Inflammatory macrophage (primary cell): ENCODE data around the gene GRIFIN.
A peak's percentile ranks its signal among the peaks of the same experiment; 100 is the strongest.

Source experiments
- DNase-seq, 2 donors: peaks; one replicate each; pipeline ENCODE4 v3.0.0-alpha.2; 2020 to 2022

The GRIFIN gene

DNA sequence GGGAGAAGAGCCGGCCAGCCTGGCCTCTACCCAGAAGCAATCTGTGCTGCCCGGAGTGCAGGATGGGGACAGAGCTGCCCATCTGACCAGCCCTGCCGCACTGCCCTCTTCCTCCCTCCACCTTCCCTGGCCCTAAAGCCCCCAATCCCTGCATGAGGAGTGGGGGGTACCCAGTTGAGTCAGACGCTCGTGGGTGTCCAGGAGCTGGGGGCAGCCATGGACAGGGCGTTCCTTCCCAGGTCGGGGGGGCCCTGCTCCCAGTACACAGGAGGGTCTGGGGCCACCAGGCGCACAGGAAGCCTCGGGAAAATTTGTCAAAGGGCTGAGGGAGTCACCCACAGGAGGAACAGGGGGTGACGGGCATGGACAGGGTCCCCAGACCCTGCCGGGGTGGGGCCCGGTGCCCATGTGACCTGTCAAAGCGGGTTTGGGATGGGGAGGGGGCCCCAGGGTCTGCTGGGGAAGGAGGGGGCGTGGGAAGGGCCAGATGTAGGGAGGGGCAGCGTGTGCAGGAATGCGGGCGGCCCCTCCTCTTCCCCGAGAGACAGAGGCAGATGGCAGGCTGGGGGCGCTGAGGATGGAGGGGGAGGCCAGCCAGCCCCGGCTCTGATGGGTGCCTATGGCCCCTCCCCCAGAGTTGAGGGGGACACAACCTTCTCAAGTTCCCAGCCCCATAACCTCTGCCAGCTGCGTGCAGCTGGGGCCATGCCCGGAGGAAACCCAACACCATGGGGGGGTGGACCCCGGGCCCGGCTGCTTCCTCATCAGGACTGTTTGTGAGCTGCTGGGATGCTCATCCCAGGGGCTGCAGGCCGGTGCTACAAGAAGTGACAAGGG lies 21.5 kb upstream of the GRIFIN start:
- DNase-seq = no peak

DNA sequence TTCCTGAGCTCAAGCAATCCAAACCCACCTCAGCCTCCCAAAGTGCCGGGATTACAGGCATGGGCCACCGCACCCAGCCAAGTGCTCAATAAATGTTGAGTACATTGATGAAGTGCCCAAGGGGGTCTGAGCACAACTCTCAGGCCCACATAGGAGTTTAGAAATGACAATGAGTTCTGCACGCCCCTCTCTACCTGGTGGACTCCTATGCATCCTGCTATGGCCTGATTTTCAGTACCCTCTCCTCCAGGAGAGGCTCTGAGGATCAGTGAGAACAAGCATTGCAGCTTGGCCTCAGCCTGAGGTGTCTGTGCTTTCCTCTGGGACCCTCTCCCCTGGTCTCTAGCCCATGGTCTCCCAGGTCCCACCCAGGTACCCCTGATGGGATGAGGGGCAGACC lies 20.9 kb upstream of the GRIFIN start:
- no peak for DNase-seq

DNA sequence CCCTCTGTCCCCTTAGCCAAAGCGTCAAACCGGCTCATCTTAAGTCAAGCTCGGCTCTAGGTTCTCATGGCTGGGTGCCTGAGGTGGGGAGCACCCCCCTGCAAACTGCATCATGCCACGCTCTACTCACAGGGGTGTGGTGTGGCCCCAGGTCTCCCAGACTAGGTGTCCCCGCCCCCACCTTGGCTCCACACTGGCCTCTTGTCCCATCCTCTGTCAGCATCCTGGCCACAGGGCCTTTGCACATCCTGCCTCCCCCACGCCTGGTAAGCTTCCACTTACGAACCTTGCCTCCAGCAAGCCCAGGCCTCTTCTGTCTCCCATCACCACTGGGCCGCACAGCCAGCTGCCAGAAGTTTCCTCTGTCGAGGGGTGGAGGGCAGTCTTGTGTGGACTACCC lies 20.2 kb upstream of the GRIFIN start:
- DNase-seq = no peak

DNA sequence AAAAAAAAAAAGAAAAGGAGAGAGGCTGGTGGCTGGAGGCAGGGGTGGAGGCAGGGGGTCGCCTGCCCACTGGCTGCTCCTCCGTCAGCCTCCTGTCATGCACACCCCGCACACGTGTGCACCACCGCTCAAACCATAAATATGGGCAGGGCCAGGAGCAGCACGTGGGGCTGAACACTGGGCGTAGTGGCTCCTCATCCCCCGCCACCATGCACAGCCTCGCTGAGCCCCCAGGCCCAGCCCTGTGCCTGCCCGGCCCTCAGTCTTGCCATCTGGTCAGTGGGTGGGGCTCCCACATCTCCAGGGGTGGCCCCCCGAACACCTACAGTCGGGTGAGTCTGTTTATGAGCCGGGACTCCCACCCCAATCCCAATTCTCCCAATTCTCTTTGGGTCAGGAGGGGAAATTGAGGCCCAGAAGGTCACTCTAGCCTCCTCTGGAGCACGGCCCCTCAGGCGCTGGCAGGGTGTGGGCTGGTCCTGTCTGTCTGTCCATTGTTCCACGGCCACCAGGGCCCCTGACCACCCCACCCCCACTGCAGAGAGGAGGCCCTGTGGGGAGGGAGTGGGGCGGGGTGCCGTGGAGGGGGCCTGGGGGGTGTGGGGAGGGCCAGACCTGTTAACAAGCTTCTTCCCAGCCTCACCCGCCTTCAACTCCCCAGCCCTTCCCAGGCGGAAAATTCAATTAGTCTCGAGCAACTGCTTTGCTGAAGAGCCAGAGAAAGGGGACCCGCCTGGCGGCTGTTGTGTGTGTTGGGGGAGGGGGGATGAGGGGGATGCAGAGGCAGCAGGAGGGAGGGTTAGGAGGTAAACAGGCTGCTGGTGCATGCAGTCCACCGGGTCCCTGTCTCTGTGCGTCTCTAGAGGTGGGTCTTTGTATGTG lies 19.5 kb upstream of the GRIFIN start:
- DNase-seq = no peak

DNA sequence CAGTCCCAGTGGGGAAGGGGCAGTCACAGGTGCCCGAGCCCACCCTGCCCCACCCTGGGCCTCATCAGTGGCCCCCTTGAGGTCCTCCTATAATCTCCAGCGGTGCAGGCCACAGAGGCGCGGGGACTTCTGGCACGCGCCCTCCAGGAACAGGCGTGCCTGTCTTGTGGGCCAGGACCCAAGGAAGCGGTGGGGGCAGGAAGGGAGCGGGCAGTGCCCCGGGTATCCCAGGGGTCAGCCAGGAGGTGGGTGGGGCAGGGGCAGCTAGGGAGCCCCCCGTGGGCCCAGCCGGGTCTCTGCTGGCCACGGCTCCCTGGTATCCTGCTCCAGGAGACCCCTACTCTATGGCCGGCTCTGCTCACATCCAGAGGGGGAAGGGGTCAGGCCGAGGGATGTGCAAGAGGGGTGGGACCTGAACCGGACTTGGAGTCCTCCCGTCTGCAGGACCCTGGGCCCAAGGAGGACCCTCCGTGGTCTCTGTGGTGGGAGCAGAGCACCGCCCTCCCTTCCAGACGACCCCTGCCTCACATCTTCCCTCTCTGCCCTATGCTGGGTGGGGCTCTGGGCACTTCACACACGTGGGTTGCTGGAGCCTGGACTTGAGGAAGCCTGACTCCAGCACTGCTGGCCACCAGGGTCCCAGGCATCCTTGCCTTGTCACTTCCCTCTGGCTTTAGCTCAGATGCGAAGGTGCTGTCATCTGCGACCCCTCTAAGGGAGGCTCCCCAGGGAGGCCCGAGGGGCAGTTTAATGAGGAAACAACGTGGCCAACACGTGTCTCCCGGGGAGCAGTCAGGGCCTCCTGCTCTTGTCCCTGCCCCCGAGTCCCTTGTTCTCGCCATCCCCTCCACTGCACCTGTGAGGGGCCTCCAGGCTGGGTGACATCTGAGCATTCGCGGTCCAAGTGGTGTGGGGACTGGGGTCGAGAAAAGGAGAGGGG lies 18.3 kb upstream of the GRIFIN start:
- no peak for DNase-seq

DNA sequence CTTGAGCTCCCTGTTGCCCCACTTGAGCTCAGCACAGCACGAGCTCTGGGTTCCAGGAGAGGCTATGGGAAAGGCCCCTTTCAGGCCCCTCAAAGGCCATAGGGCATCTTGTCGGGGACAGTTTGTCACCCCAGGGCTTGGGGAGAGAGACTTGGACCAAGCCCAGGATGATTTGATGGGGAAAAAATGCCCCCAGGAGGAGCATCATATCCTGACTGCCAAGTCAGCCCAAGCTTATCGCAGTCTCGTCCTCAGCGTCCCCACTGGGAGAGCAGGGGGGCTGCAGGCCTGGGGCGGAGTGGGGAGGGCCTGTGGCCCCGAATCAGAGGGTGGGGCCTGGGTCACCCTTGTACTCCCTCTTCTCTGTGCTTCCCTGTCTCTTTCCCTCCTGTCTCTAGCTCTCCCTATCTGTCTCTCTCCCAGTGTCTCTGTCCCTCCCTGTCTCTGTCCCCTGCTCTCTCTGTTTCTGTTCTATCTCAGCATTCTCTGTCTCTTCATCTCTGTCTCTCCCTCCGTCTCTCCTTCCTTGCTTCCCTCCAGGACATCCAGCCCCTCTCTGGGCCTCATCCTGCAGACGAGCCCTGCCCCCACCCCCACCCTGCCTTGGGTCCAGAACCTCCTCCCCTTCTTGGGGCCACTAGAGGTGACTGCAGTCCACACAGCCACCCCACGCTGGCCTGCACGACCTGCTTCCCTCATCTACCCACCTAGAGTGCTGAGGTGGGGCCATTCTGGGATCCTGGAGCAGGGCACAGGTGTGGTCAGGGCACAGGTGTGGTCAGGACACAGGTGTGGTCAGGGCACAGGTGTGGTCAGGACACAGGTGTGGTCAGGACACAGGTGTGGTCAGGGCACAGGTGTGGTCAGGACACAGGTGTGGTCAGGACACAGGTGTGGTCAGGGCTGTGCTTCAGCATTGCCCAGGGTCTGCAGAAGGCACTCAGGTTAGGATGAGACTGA lies 17.3 kb upstream of the GRIFIN start:
- no peak for DNase-seq

DNA sequence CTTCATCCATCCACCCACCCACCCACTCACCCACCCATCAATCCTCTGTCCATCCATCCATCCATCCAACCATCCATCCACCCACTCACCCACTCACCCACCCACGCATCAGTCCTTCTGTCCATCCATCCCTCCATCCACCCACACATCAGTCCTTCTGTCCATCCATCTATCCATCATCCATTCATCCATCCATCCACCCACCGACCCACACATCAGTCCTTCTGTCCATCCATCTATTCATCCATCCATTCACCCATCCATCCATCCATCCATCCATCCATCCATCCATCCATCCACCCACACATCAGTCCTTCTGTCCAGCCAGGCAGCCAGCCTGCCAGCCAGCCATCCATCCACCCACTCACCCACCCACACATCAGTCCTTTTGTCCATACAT lies 15.8 kb upstream of the GRIFIN start:
- no peak for DNase-seq

DNA sequence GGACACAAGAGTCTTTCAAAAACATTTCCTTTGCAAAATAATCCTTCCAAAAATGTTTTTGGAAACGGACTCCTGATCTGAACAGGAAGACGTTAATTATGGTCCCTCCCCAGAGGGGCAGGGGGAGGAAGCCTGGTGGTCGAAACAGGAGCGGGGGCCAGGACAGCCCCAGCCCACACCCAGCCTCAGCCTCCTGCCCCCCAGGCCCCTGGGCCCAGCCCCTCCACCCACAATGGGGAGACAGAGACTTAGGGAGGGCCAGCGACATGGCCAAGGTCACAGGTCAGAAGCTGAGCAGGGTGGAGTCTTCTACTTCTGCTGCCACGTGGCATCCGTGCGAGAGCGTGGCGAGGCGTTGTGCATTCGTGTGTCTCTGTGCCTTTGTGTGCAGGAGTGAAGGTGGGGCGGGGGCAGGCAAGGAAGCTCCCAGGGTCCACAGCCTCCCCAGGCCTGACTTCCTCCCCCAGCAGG lies 14.0 kb upstream of the GRIFIN start:
- DNase-seq = no peak

DNA sequence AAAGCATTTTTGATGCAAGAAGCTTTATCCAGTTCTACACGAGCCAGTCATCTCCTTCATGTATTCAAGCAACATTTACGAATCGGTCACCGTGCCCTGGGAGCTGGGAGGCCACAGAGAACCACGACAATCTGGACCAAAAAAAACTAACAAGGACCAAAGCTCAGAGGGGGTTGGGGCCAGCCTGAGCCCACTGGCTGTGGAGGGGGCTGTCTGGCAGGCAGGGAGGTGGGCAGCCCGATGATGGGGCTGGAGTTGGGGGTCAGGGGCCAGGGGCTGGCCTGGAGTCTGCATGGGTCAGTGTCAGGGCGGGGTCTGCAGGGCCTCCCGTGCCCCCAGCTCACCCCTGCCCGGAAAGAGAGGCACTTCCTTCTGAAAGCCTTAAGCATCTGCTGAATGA lies 12.5 kb upstream of the GRIFIN start:
- no peak for DNase-seq

DNA sequence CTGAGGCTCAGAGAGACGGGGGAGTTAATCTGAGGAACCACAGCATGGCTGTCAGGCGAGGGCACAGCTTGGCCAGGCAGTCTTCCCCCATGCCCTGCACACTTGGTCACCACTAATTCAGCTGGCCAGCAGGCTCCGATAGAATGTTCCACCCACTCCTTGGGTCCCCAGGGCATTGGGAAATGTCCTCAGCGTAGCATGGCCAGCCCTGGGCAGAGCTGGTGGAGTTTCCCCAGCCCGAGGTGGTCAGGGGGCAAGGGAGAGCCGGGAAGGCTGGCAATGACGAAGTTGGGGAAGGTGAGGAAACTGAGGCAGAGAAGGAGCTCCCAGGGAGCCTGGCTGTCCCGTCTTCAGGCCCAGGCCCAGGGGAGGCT lies 12.1 kb upstream of the GRIFIN start:
- DNase-seq = no peak

DNA sequence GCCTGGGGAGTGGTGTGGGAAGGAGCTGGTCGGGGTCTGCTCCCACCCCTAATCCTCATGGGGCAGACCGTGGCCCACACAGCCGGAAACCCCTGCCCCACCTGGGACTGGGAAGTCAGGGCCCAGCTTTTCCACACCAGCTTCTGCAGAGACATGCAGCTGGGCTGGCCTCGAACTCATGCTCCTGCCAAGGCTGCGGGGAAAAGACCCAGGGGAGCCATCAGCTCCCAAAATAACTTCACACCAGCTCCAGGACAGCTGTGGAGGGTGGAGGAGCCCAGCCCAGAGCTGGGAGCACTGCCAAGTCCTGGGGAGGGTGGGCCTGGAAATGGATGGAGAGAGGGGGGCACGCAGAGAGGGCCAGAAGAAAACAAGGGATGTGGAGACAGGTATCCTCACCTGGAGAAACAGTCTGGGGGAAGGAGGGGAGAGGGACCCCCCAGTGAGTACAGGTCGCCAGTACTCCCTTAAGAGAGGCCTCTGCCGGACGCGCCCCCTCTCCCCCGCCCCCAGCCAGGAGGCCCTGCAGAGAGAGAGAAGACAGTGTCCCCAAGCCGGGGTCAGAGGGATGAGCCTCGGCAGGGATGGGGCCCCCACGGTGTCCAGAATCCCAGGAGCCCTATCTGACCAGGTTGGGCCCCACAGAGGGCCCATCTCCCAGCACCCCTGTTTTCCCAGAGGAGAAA lies 11.5 kb upstream of the GRIFIN start:
- no peak for DNase-seq

DNA sequence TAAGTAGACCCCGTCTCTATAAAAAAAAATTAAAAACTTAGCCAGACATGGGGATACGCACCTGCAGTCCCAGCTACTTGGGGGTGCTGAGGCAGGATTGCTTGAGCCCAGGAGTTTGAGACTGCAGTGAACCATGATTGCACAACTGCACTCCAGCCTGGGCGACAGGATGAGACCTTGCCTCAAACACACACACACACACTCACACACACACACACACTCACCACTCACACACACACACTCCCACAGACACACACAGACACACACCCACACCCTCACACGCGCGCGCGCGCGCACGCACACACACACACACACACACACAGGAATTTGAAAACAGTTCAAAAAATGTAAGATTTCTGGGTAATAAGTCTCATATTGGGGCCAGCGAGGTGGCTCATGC lies 8.7 kb upstream of the GRIFIN start:
- DNase-seq = no peak

DNA sequence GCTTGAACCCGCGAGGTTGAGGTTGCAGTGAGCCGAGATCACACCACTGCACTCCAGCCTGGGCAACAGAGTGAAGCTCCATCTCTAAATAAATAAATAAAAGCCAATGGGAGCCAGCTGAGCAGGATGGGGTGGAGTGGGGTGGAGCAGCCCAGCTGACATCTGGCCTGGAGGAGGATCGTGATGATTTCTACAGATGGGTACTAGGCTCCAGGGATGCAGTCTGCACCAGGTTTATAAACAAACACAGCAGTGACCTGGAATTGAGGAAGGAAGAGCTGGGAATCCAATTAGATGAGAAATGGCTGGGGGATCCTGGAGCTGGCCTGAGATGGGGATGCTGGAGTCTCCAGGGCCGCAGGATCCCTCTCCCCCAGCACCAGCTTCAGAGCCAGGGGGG lies 7.3 kb upstream of the GRIFIN start:
- no peak for DNase-seq

DNA sequence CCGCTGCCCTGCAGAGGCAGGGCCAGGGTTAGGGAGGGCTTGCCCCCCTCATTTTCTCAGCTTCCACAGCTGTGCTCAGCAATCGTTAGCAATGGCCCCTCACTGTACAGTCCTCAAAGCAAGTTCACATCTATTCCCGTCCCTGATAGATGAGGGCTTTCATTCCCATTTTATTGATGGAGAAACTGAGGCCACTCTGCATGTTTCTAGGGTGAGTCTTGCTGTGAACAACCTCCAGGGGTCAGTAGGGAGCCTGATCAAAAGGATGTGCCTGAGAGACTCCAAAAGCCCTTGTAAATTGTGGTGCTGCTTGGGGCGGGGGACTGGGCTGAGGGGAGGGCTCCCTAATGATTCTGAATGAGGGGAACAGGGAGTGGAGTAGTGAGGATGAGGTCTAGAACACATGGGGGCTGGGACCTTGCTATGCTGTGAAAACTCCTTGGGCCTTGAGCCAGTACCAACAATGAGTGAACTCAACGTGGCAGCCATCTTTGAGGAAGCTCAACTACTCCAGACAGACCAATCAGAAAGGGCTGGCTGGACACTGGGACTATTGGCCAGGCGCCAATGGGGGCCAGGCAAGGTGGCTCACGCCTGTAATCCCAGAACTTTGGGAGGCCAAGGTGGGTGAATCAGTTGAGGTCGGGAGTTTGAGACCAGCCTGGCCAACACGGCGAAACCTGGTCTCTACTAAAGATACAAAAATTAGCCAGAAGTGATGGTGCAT lies 6.7 kb upstream of the GRIFIN start:
- no peak for DNase-seq

DNA sequence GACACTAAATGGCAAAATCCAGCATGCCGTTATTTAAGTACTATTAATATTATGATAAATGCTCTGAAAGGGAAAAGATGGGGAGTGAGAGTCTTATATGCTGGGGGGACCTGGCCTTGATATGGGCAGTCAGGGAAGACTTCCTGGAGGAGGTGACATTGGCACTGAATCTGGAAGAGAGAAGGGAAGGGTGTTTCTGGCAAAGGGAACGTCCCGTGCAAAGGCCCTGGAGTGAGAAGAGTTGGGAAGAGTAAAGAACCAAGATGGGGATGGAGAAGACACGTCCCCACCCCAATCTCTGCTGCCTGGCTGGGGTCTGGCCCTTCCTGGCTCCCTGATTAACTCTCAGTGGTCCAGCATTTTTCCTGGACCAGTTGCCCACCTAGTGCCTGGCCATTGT lies 5.0 kb upstream of the GRIFIN start:
- DNase-seq = no peak

DNA sequence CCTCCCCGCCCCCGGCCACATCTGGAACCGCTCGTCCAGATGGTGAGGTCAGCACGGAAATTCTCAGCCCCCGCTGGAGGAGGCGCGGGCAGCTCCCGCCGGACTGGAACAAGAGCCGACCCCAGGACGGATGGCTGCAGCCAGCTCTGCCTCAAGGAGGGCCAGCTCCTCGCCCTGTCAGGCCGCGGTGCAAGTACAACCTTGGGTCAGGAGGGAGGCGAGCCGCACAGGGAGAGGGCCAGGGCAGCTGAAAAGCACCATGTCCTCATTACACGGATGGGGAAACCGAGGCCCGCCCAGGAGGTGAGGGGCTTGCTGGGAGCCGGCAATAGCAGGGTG lies 3.8 kb upstream of the GRIFIN start:
- DNase-seq = no peak

DNA sequence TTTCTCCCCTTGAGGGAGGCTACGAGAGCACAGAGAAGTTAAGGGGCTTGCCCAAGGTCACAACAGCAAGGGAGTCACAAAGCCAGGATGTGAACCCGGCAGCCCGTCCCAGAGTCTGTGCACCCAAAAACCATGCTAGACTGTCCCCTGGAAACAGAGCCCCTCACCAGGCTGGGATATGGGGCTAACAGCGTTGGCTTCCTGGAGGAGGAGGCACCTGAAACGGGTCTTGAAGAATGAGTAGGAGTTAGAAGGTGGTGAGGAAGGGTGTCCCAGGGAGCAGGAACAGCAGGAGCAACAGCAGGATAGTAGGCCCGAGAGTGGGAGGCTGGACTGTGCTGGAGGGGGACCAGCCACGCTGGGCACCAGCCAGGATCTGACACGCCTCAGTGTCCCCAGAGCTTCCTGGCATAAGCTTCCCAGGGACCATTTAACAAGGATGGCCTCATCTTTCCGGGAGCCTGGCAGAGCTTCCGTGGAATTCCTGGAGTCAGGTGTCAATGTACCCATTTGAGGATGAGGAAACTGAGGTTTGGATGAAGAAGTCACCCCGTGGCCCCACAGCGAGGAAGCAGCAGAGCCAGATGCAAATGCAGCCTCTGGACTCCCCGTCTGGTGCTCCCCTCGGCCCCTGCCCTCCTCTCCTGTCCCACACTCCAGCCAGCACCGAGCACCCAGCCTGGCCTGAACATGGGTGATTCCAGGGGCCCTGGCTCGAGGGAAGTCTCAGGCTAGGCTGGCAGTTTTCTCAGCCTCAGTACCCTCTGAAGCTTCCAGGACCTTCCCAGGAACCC lies 3.3 kb upstream of the GRIFIN start:
- DNase-seq = no peak

DNA sequence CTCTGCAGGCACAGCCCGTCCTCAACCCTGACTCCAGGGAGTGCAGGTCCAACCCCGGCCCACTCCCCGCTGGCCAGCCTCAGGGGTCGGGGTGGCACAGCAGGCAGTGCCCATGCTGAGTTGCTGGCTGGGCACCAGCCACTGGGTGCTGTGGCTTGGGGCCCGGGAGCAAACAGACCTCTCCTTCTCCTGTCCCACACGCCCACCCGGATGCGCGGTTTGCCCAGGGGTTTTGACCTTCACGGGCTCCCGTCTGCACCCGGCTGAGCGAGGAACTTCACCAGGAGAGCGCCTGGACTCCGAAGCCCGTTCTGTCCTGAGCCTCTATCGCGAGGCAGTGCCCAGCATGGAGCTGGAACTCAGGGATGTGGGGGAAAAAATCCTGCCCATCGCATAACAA lies 2.6 kb upstream of the GRIFIN start:
- no peak for DNase-seq

DNA sequence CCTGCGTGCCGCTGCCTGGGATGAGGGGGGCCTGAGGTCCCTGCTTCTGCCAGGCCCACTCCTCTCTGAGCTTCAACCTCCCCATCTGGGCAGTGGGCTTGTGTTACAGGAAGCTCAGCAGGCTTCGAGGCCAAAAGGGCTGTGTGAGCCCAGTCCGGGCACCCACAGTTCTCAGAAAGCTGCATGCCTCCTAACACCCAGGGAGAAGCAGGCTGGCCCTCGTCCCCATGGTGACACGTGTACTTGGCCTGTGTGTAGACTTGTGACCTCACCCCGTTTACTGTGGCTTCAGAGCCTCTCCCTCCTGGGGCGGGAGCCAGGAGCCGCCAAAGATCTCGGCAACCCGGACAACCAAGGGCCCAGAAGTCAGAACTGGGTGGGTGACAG lies 2.2 kb upstream of the GRIFIN start:
- DNase-seq = peak; percentile 66 to 78
